Myocyte (in vitro differentiated cells): Measurements from ENCODE around the gene ZNF700. TPM values are rescaled to one million over a fixed set of nuclear protein-coding genes. Genes with fewer than 3 reads are reported as not detected.
A peak's percentile ranks its signal among the peaks of the same experiment; 100 is the strongest.
"Not testable (repeated sequence)": the region's sequence is repeated elsewhere in the genome, so short reads cannot be mapped to it uniquely, and the experiment has no call there.

ENCODE experiments used
- DNase-seq: peaks from one replicate; pipeline ENCODE4 v3.0.0-alpha.2; 2012; ENCODE audit warnings: low read depth
- total RNA-seq: library from RNA; depleted of rRNA; stranded (reverse); fragments of >200 nt; gene quantifications from 2 replicates; pipeline ENCODE4 v1.2.3, GENCODE V29; 2014

The ZNF700 gene
- total RNA-seq, 1 donor from 2014 or later = 10.1 TPM

GRCh38 chr19:11987405-11988281, 62.7 kb downstream of the ZNF700 start:
- peak; percentile 96 for DNase-seq

- DNase-seq = no peak
Observed at GRCh38 chr19:11989112-11989456, 64.2 kb downstream of the ZNF700 start.

GRCh38 chr19:11991921-11992320, 67.0 kb downstream of the ZNF700 start:
- not testable (repeated sequence) for DNase-seq

- DNase-seq = peak; percentile 20
Observed at GRCh38 chr19:11995174-11995573, 70.3 kb downstream of the ZNF700 start.

Other genes with a start within 250 kb of the ZNF700 start
- 4.6 and 5.5 TPM in 2 replicates for gene ZNF823, start 186.2 kb upstream of the ZNF700 start, total RNA-seq
- gene ZNF441, start 158.1 kb upstream of the ZNF700 start, total RNA-seq = 12.6 and 13.7 TPM in 2 replicates
- gene ZNF491, start 126.6 kb upstream of the ZNF700 start, total RNA-seq = 2.3 and 2.4 TPM in 2 replicates
- gene ZNF440, start 110.8 kb upstream of the ZNF700 start, total RNA-seq = 6.5 and 6.9 TPM in 2 replicates
- 0.08 and 0.10 TPM in 2 replicates for gene ZNF439, start 76.4 kb upstream of the ZNF700 start, total RNA-seq
- 6.3 and 8.8 TPM in 2 replicates for gene ZNF69, start 37.3 kb upstream of the ZNF700 start, total RNA-seq
- gene ZNF763, start 39.9 kb downstream of the ZNF700 start, total RNA-seq = 0.59 and 1.4 TPM in 2 replicates
- 10.5 and 11.1 TPM in 2 replicates for gene ZNF433, start 110.6 kb downstream of the ZNF700 start, total RNA-seq
- 0.31 TPM in 1 of 2 replicates, not detected in the other for gene ZNF878, start 127.9 kb downstream of the ZNF700 start, total RNA-seq
- 3.1 and 4.0 TPM in 2 replicates for gene ZNF844, start 139.6 kb downstream of the ZNF700 start, total RNA-seq
- gene ZNF20, start 215.2 kb downstream of the ZNF700 start, total RNA-seq = 2.0 and 3.0 TPM in 2 replicates
- 6.3 and 9.5 TPM in 2 replicates for gene ZNF625, start 231.6 kb downstream of the ZNF700 start, total RNA-seq
- gene ZNF136, start 238.0 kb downstream of the ZNF700 start, total RNA-seq = 5.1 and 6.9 TPM in 2 replicates